ENCODE results near the gene TRIM46. TPM values are rescaled to one million over a fixed set of nuclear protein-coding genes. Genes with fewer than 3 reads are reported as not detected.

Gene TRIM46
- total and polyA plus RNA-seq, 2 of the 13 experiments (the other 11 are each of a cell fraction or from before 2014, with no cell fraction given): 0.04 to 0.09 TPM

DNA sequence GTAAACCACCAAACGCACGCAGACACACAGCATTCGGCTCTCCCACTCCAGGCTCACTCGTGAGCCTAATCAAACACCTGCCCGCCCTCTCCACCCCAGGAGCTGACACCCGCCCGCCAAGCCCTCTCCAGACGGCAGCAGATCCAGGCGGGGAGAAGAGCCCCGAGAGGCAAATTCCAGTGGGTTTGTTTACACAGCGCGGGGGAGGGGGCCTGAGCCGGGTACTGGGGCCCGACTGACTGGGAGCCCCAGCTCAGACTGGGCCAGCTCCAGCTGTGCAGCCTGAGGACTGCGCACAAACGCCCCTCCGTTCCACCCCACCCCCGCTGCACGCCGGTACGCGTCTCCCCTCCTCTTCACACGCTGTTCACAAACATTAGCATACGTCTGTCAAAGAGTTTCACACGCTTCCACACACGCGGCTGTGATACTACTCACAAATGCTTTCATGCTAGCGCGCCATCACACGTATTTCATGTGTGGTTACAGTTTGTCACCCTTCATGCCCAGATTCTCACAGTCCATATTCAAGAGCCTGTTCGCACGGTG is 47.0 kb upstream of the TRIM46 start (continued):
- TF ChIP-seq, protein P1, sequence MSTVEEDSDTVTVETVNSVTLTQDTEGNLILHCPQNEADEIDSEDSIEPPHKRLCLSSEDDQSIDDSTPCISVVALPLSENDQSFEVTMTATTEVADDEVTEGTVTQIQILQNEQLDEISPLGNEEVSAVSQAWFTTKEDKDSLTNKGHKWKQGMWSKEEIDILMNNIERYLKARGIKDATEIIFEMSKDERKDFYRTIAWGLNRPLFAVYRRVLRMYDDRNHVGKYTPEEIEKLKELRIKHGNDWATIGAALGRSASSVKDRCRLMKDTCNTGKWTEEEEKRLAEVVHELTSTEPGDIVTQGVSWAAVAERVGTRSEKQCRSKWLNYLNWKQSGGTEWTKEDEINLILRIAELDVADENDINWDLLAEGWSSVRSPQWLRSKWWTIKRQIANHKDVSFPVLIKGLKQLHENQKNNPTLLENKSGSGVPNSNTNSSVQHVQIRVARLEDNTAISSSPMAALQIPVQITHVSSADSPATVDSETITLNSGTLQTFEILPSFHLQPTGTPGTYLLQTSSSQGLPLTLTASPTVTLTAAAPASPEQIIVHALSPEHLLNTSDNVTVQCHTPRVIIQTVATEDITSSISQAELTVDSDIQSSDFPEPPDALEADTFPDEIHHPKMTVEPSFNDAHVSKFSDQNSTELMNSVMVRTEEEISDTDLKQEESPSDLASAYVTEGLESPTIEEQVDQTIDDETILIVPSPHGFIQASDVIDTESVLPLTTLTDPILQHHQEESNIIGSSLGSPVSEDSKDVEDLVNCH (CRISPR knock-in tag; IDR thresholded peaks at IDR 0.05): 0 out of 2 replicates have a peak, but pooled peaks have one; percentile 56
- TF ChIP-seq POLR2AphosphoS5 (IDR thresholded peaks at IDR 0.05; ENCODE audit: low read depth, low read length) (peak; percentile 67; the same call in 1 of the 2 replicates), HNRNPL (IDR thresholded peaks at IDR 0.05; ENCODE audit: low read depth, low read length) (no peak; the same call in 1 of the 2 replicates), ZFP82 (CRISPR knock-in tag; IDR thresholded peaks at IDR 0.05; ENCODE audit: borderline replicate concordance) (peak; percentile 14; the same call in 1 of the 2 replicates), ZMAT3 (CRISPR knock-in tag; conservative IDR thresholded peaks at IDR 0.05) (no peak), ZNF446 (CRISPR knock-in tag; IDR thresholded peaks at IDR 0.05) (peak; percentile 72; the same call in 1 of the 2 replicates), ZSCAN20 (CRISPR knock-in tag; IDR thresholded peaks at IDR 0.05; ENCODE audit: borderline replicate concordance) (no peak), NONO (IDR thresholded peaks at IDR 0.05) (no peak), NONO (CRISPR knock-in tag; conservative IDR thresholded peaks at IDR 0.05) (no peak), ZNF672 (CRISPR knock-in tag; IDR thresholded peaks at IDR 0.05) (0 out of 2 replicates have a peak, but pooled peaks have one; percentile 9), HDAC6 (IDR thresholded peaks at IDR 0.05; ENCODE audit: low read depth, low read length) (no peak), FOXA3 (CRISPR knock-in tag; IDR thresholded peaks at IDR 0.05) (peak; percentile 75), RBFOX2 (IDR thresholded peaks at IDR 0.05; ENCODE audit: low read depth, low read length) (peak; percentile 73), DR1 (CRISPR knock-in tag; IDR thresholded peaks at IDR 0.05) (no peak), CENPX (CRISPR knock-in tag; IDR thresholded peaks at IDR 0.05) (no peak), HNF4A (CRISPR knock-in tag; IDR thresholded peaks at IDR 0.05) (no peak), BRCA1 (CRISPR knock-in tag; IDR thresholded peaks at IDR 0.05) (no peak)
- TF ChIP-seq, protein P2, sequence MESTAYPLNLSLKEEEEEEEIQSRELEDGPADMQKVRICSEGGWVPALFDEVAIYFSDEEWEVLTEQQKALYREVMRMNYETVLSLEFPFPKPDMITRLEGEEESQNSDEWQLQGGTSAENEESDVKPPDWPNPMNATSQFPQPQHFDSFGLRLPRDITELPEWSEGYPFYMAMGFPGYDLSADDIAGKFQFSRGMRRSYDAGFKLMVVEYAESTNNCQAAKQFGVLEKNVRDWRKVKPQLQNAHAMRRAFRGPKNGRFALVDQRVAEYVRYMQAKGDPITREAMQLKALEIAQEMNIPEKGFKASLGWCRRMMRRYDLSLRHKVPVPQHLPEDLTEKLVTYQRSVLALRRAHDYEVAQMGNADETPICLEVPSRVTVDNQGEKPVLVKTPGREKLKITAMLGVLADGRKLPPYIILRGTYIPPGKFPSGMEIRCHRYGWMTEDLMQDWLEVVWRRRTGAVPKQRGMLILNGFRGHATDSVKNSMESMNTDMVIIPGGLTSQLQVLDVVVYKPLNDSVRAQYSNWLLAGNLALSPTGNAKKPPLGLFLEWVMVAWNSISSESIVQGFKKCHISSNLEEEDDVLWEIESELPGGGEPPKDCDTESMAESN (CRISPR knock-in tag; conservative IDR thresholded peaks at IDR 0.05): no peak
- TF ChIP-seq, protein P3, sequence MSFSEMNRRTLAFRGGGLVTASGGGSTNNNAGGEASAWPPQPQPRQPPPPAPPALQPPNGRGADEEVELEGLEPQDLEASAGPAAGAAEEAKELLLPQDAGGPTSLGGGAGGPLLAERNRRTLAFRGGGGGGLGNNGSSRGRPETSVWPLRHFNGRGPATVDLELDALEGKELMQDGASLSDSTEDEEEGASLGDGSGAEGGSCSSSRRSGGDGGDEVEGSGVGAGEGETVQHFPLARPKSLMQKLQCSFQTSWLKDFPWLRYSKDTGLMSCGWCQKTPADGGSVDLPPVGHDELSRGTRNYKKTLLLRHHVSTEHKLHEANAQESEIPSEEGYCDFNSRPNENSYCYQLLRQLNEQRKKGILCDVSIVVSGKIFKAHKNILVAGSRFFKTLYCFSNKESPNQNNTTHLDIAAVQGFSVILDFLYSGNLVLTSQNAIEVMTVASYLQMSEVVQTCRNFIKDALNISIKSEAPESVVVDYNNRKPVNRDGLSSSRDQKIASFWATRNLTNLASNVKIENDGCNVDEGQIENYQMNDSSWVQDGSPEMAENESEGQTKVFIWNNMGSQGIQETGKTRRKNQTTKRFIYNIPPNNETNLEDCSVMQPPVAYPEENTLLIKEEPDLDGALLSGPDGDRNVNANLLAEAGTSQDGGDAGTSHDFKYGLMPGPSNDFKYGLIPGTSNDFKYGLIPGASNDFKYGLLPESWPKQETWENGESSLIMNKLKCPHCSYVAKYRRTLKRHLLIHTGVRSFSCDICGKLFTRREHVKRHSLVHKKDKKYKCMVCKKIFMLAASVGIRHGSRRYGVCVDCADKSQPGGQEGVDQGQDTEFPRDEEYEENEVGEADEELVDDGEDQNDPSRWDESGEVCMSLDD (CRISPR knock-in tag; IDR thresholded peaks at IDR 0.05; ENCODE audit: borderline replicate concordance): no peak; the same call in 1 of the 2 replicates
- TF ChIP-seq, protein P4, sequence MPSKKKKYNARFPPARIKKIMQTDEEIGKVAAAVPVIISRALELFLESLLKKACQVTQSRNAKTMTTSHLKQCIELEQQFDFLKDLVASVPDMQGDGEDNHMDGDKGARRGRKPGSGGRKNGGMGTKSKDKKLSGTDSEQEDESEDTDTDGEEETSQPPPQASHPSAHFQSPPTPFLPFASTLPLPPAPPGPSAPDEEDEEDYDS (CRISPR knock-in tag; IDR thresholded peaks at IDR 0.05): no peak
- TF ChIP-seq, protein P5, sequence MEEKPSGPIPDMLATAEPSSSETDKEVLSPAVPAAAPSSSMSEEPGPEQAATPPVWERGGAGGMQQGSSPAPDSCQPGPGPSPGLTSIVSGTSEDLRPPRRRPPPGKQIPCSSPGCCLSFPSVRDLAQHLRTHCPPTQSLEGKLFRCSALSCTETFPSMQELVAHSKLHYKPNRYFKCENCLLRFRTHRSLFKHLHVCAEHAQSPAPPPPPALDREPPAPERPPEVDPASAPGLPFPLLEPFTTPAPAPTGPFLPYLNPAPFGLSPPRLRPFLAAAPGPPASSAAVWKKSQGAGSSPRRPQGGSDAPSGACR (CRISPR knock-in tag; IDR thresholded peaks at IDR 0.05): no peak
- TF ChIP-seq, protein P6, sequence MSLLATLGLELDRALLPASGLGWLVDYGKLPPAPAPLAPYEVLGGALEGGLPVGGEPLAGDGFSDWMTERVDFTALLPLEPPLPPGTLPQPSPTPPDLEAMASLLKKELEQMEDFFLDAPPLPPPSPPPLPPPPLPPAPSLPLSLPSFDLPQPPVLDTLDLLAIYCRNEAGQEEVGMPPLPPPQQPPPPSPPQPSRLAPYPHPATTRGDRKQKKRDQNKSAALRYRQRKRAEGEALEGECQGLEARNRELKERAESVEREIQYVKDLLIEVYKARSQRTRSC (CRISPR knock-in tag; IDR thresholded peaks at IDR 0.05; ENCODE audit: low read depth): 0 out of 2 replicates have a peak, but pooled peaks have one; percentile 28
